HG02623 (cell line): Measurements from ENCODE around the gene DENND1C.
"Not testable (repeated sequence)": the region's sequence is repeated elsewhere in the genome, so short reads cannot be mapped to it uniquely, and the experiment has no call there.

Experiments
- ATAC-seq: cut with Tn5 transposase; IDR thresholded peaks from one replicate; pipeline ENCODE4 v1.9.1; 2021; ENCODE audit warnings: moderate library complexity; ENCODE audit not compliant: unreplicated experiment

Gene DENND1C

GRCh38 chr19:6457958-6458694 lies 23.5 kb downstream of the DENND1C start:
- ATAC-seq = no peak

DNA sequence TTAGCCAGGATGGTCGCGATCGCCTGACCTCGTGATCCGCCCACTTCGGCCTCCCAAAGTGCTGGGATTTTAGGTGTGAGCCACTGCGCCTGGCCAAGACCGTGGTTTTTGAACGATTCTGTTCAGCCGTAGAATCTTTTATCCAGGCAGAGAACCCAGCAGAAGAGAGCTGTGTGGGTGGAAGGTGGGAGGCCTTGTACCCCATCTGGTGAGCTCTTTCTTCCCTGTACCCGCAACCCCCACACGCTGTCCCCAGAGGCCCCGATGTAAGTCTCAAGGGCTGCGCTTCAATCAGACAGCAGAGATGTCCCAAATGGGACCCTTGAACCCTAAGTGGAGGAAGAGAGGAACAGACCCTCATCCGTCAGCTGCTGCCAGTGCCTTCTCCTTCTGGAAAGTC lies 25.7 kb downstream of the DENND1C start:
- no peak for ATAC-seq

DNA sequence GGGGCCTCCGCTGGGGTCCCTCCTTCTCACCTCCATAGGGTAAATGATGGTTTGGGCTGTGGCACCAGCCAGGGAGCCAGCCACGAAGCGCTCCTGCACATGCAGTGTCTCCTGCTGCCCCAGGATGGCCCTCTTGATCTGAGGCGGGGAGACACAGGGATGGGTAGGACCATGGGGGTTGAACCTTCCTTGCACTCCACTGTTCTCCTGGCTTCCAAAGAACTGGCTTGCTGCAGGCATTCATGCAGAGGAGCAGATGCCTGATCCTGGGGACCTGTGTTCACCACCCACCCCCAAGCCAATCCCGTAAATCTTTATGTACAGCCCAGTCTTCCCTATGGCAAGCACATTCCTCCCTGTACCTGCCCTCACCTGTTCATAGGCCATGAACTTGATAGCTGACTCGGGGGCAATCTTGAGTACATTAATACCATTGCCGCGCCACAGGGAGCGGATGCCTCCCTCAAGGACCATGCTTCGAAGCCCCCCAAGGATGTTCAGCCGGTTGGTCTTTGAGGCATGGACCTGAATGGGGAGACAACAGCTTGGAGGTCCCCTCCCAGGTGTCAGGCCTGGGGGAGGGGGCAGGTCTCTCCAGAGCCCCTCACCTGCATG lies 27.5 kb downstream of the DENND1C start:
- ATAC-seq = no peak

- ATAC-seq = no peak
These were observed 28.7 kb downstream of the DENND1C start for GRCh38 chr19:6452899-6453298.

- ATAC-seq = no peak
These were observed 29.4 kb downstream of the DENND1C start for GRCh38 chr19:6452223-6452614.

- no peak for ATAC-seq
These were observed 29.9 kb downstream of the DENND1C start for GRCh38 chr19:6451583-6452222.

- ATAC-seq = no peak
These were observed 31.4 kb downstream of the DENND1C start for GRCh38 chr19:6450166-6450565.

DNA sequence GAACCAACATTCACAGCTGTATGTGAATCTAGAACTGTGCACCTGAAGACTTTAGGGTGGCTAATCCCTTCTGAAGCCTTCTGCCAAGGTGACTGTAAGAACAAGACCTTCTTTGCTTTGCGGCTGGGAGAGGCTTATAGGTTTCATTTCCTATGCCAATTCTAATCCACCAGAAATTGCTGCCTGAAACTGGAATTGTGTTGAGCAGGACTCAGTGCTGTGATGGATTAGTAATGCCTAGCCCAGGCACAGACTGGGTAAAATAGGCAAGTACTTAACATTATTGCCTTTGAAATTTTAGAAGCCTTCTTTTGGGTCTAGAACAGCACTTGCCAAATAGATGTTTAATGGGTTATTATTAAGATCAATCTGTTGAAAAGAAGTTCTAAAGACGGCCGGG lies 33.5 kb downstream of the DENND1C start:
- no peak for ATAC-seq

GRCh38 chr19:6446452-6446851 lies 35.1 kb downstream of the DENND1C start:
- ATAC-seq = no peak

DNA sequence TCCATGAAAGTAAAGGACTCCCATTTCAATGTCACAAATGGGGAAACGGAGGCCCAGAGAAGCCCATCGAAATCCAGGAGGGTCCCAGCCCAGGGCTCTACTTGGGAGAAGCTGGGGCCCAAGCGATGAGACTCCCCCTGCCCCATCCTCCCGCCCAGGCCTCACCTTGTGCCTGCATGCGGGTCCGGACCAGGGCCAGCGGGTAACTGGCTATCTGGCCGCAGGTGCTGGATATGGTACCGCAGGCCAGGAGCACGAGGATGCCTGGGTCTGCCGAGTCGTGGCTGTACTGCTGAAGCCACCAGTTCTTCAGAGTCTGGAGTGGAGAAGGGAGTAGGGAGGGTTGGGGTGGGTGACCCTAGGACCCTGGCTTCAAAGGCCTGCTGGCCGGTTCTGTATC lies 37.6 kb downstream of the DENND1C start:
- ATAC-seq = no peak

- no peak for ATAC-seq
These were observed 39.4 kb downstream of the DENND1C start for GRCh38 chr19:6442087-6442688.

DNA sequence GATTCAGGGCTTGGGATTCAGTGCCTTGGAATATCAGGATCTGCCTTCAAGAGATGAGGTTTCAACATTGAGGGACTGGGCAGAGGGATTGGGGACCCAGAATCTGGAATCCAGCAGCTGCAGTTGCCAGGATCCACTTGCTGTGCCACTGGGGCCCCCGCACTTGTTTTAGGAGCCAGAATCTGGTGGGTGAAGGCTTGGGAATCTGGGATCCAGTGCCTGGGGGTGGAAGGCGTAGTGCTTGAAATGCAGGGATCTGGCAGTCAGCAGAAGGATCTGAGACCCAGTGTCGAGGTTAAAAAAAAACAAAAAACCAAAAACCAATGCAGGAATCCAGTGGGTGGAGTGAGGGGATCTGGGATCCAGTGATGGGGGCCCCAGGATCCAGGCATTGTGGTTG lies 40.7 kb downstream of the DENND1C start:
- no peak for ATAC-seq

DNA sequence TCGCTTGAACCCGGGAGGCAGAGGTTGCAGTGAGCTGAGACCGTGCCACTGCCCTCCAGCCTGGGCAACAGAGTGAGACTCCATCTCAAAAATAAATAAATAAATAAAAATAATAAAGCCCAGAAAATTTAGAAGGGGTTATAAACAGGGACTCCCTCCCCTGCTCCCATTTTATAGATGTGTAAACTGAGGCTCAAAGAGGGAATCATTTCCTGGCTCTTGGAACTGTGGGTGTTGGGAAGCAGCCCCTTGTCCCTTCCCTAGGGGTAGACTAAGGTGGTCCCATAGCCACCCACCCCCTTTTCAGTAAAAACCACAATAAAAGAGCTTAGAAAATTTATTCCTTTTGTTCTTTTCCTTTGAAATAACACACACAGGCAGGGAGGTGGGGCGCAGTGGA lies 41.8 kb downstream of the DENND1C start:
- no peak for ATAC-seq

DNA sequence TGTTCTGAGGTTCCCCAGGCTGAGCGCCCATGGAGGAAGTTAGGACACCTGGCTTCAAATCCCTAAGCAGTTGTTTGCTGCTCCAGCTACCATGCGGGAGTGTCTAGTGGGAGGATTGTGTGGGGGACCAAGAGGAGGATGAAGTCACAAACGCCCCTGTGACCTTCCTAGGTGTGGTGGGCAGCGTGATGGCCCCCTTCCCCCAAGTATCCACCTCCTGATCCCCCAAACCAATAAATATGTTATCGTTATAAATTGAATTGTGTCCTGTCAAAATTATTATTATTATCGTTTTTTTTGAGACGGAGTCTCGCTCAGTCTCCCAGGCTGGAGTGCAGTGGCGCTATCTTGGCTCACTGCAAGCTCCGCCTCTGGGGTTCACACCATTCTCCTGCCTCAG lies 47.9 kb downstream of the DENND1C start, which contains the start of gene SLC25A41:
Gene SLC25A41, minus strand, starts transcription at position 101 of the 400 bp plus-strand sequence. Its CDS starts 70 bp downstream, at position 31.
- ATAC-seq = no peak

GRCh38 chr19:6433165-6433564 lies 48.4 kb downstream of the DENND1C start:
- ATAC-seq = no peak

DNA sequence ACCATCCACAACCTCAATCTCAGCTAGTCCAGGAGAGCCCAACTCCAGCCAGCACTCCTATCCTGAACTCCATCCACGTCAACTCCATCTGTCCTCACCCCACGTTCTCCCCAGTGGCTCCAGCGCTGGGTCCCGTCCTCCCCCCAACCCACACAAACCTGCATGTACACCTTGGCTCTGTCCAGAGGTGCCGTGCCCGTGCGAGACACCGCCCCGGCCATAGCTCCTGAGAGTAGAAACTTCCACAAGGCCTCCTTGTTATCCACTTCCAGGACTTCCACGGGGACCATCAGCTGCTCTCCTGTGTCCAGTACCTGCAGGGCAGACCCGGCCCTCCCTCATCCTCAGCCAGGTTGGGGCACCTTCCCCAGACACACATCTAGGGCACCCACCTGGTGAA lies 49.7 kb downstream of the DENND1C start:
- no peak for ATAC-seq

- ATAC-seq = no peak
These were observed 52.0 kb downstream of the DENND1C start for GRCh38 chr19:6429419-6430221.

DNA sequence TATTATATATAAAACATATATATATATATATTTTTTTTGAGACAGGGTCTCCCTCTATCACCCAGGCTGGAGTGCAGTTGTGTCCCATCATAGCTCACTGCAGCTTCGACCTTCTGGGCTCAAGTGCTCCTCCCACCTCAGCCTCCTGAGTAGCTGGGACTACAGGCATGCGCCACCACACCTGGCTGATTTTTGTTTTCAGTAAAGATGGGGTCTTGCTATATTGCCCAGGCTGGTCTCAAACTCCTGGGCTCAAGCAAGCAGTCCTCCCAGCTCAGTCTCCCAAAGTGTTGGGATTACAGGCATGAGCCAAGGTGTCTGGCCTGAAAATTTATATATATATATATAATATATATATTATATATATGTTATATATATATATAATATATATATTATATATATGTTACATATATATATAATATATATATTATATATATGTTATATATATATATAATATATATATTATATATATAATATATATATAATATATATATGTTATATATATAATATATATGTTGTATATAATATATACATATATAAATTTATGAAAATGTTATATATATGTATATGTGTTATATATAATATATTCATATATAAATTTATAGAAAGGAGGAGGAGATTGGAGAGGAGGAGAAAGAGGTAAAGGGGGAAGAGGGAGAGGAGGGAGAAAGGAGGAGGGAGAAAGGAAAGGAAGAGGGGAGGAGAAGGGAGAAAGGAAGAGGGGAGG lies 52.7 kb downstream of the DENND1C start:
- not testable (repeated sequence) for ATAC-seq

DNA sequence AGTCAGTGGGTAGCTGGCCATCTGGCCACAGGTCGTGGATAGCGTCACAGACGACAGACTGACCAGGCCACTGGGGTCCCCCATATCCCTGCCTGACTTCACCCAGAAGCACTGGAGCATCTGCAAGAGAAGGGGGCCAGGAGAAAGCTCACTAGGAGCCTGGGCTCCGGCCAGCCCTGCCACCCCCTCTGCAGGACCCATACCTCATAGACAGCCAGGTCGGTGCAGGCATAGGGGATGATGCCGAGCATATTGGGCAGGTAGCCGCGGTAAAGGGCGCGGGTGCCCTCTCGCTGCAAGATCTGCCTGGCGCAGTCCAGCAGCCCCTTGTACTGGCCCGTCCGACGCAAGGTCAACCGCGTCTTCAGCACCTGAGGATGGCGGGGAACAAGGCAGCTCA lies 54.5 kb downstream of the DENND1C start:
- ATAC-seq = no peak
